C4-2B (cell line): ENCODE data around the gene MPP2.

Experiments used
- CTCF ChIP-seq: fragments of 450-650 bp; conservative IDR thresholded peaks from 2 replicates; pipeline ENCODE4 v1.5.1; 2017; ENCODE audit warnings: mild to moderate bottlenecking
- ZFX ChIP-seq: fragments of 450-650 bp; IDR thresholded peaks from 2 replicates; pipeline ENCODE4 v1.6.1; 2017

GRCh38 chr17:43881758-43882505, 25.4 kb downstream of the MPP2 start:
- TF ChIP-seq CTCF: no peak
- TF ChIP-seq ZFX: no peak
